ENCODE measurements around the gene ADIPOR1.
A peak's percentile ranks its signal among the peaks of the same experiment; 100 is the strongest.

The ADIPOR1 gene

GRCh38 chr1:203002951-203003350, 44.8 kb upstream of the ADIPOR1 start:
- no peaks in the 10 kb centered on the region for H4K20me1 ChIP-seq (ENCODE audit: control insufficient read depth, insufficient read depth, low read depth, low read length)
- H3K4me3 ChIP-seq (ENCODE audit: low read length) = no peak overlapping the region
- no peaks in the 10 kb centered on the region for H3K9me2 ChIP-seq (replicated peaks; ENCODE audit: control insufficient read depth, low read length)
- peaks cover 29% of the 10 kb centered on the region for H3F3A ChIP-seq (ENCODE audit: control insufficient read depth, insufficient read depth)
- H3K4me1 ChIP-seq (ENCODE audit: control insufficient read depth, low read length) = peaks cover 36% of the 10 kb centered on the region
- TF ChIP-seq CTCF (IDR thresholded peaks at IDR 0.05; ENCODE audit: low read depth, low read length, poor library complexity, severe bottlenecking) (no peak), EZH2phosphoT487 (IDR thresholded peaks at IDR 0.05; ENCODE audit: borderline replicate concordance, low read length) (no peak)
- peaks cover 5% of the 10 kb centered on the region for H3K36me3 ChIP-seq (ENCODE audit: control insufficient read depth, low read length)
- peaks cover 10% of the 10 kb centered on the region for H3K79me2 ChIP-seq (ENCODE audit: control insufficient read depth, low read length)
- H3K27me3 ChIP-seq (ENCODE audit: control insufficient read depth, low read length) = no peaks in the 10 kb centered on the region
- H3K9me3 ChIP-seq (ENCODE audit: control insufficient read depth, insufficient read depth, low read length) = no peaks in the 10 kb centered on the region
- no peak overlapping the region for H3K4me2 ChIP-seq (ENCODE audit: low read length)
- no peak overlapping the region for H3K27ac ChIP-seq (ENCODE audit: low read depth, low read length)

- TF ChIP-seq EZH2phosphoT487 (IDR thresholded peaks at IDR 0.05; ENCODE audit: borderline replicate concordance, low read length) = no peak
- TF ChIP-seq CTCF (IDR thresholded peaks at IDR 0.05; ENCODE audit: low read depth, low read length, poor library complexity, severe bottlenecking) = no peak
- Histone ChIP-seq H3K4me3 (ENCODE audit: low read length) (no peak overlapping the region), H3K9me2 (replicated peaks; ENCODE audit: control insufficient read depth, low read length) (no peaks in the 10 kb centered on the region), H3K4me2 (ENCODE audit: low read length) (no peak overlapping the region), H4K20me1 (ENCODE audit: control insufficient read depth, insufficient read depth, low read depth, low read length) (no peaks in the 10 kb centered on the region), H3K27ac (ENCODE audit: low read depth, low read length) (no peak overlapping the region), H3K79me2 (ENCODE audit: control insufficient read depth, low read length) (peaks cover 3% of the 10 kb centered on the region; the same call in 1 of the 2 replicates), H3K9me3 (ENCODE audit: control insufficient read depth, insufficient read depth, low read length) (no peaks in the 10 kb centered on the region), H3K27me3 (ENCODE audit: control insufficient read depth, low read length) (no peaks in the 10 kb centered on the region), H3K36me3 (ENCODE audit: control insufficient read depth, low read length) (no peaks in the 10 kb centered on the region), H3K4me1 (ENCODE audit: control insufficient read depth, low read length) (peaks cover 40% of the 10 kb centered on the region), H3F3A (ENCODE audit: control insufficient read depth, insufficient read depth) (peaks cover 29% of the 10 kb centered on the region)
Measured at GRCh38 chr1:203001986-203002385, 43.9 kb upstream of the ADIPOR1 start.

GRCh38 chr1:203000217-203000944, 42.3 kb upstream of the ADIPOR1 start:
- Histone ChIP-seq H3F3A (ENCODE audit: control insufficient read depth, insufficient read depth) (peaks cover 22% of the 10 kb centered on the region), H3K79me2 (ENCODE audit: control insufficient read depth, low read length) (no peaks in the 10 kb centered on the region), H4K20me1 (ENCODE audit: control insufficient read depth, insufficient read depth, low read depth, low read length) (no peaks in the 10 kb centered on the region), H3K27me3 (ENCODE audit: control insufficient read depth, low read length) (peaks cover 2% of the 10 kb centered on the region; the same call in 1 of the 2 replicates), H3K36me3 (ENCODE audit: control insufficient read depth, low read length) (no peaks in the 10 kb centered on the region), H3K4me3 (ENCODE audit: low read length) (peak overlapping the region; percentile 62), H3K4me2 (ENCODE audit: low read length) (peak overlapping the region; percentile 73), H3K4me1 (ENCODE audit: control insufficient read depth, low read length) (peaks cover 31% of the 10 kb centered on the region), H3K9me3 (ENCODE audit: control insufficient read depth, insufficient read depth, low read length) (no peaks in the 10 kb centered on the region), H3K27ac (ENCODE audit: low read depth, low read length) (peak overlapping the region; percentile 76), H3K9me2 (replicated peaks; ENCODE audit: control insufficient read depth, low read length) (no peaks in the 10 kb centered on the region)
- TF ChIP-seq EZH2phosphoT487 (IDR thresholded peaks at IDR 0.05; ENCODE audit: borderline replicate concordance, low read length) (no peak), CTCF (IDR thresholded peaks at IDR 0.05; ENCODE audit: low read depth, low read length, poor library complexity, severe bottlenecking) (no peak)

Data from DOHH2 (cell line).